ENCODE measurements around the gene ERMP1.
"Not testable (repeated sequence)": the region's sequence is repeated elsewhere in the genome, so short reads cannot be mapped to it uniquely, and the experiment has no call there.

The ERMP1 gene

GRCh38 chr9:5779705-5780218 lies 53.2 kb downstream of the ERMP1 start:
- not testable (repeated sequence) for DNase-seq (ENCODE audit: low read depth)

GRCh38 chr9:5778805-5779204 lies 54.1 kb downstream of the ERMP1 start:
- no peak for DNase-seq (ENCODE audit: low read depth)

- no peak for DNase-seq (ENCODE audit: low read depth)
Observed at GRCh38 chr9:5773324-5773999, 59.5 kb downstream of the ERMP1 start.

- DNase-seq (ENCODE audit: low read depth) = no peak
Observed at GRCh38 chr9:5767968-5768932, 64.7 kb downstream of the ERMP1 start.

DNA sequence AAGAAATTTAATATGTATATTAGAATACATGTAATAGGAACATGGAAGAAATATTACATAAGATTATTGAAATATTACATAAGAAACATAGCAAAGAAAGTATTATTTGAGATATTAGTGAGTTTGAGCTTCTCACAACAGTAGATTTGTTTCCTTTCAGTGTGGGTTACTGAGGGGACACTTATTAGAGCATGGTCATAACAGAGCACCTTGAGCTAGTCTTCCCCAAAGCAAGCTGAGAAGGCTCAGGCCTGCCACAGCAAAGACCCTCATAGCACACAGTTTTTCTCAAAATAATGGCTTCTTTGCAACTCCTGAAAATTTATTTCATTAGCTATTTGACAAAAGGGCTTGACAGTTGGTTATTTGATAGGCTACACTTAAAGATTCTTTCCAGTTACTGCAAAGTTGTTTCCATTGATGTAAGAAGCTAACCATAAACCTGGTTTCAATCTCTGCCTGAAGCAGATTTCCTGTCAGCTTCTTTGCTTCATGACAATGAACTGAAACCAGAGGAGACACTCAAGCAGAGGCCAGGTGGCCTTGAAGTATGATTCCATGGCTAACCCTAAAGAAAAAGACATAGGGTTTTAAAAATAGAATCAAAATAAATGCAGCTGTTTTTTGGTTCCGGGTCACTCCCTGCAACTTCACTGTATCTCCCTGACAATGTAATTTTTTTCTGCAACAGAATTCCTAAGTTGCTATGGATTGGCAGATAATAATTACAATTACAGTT lies 68.6 kb downstream of the ERMP1 start:
- no peak for DNase-seq (ENCODE audit: low read depth)

GRCh38 chr9:5762421-5762820 lies 70.5 kb downstream of the ERMP1 start:
- DNase-seq (ENCODE audit: low read depth) = no peak

DNA sequence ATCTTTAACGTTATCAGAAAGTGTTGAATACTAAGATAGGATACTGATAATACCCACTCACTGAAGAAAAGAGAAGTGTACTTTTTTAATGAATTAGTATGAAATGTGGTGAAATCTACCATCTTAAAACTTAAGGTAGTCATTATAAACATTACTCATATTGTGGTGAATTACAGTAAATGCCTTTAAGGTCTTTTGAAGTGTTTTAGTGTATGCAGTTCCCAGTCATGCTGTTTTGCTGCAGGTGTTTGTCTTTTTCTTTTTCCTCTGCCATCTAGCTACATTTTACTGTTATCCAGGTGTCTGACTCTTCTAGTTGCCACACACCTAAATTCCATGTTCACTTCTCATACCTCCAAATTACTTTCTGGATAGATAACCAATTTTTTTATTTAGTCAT lies 72.6 kb downstream of the ERMP1 start:
- no peak for DNase-seq (ENCODE audit: low read depth)

DNA sequence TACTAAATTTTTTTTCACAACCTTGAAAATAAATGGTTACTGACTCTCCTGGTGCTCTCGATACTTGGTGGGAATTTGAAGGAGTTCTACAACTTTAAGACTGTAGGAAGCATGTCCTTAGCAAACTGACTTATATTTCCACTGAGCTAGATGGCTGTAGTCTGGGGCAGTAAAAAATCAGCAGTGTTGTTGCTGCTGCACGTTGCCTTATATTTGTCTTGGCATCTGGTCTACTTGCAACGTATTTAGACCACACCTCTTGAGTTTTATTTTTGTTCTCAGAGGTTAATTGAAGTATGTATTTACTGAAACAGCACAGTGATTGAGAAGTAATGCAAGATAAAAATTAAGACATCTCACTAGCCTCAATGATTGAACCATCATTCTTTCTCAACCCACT lies 76.3 kb downstream of the ERMP1 start:
- no peak for DNase-seq (ENCODE audit: low read depth)

DNA sequence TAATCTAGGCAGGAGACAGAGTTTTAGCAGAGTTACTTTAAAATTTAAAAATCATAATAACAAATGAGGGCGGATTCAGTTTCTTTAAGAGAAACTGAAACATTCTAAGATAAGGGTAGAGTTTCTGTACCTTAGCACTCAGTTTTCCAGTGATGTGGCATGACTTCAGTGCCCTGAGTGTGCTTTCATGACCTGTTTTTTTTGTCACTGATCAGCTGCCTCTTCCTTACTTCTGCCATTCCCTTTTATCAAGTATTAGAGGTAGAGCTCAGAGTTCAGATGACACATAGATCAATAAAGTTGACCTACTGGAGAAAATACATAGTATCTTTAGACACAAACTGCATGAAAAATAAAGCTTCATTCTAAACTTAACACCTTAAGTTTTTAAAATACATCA lies 82.3 kb downstream of the ERMP1 start:
- no peak for DNase-seq (ENCODE audit: low read depth)

GRCh38 chr9:5749306-5749705 lies 83.6 kb downstream of the ERMP1 start:
- no peak for DNase-seq (ENCODE audit: low read depth)

DNA sequence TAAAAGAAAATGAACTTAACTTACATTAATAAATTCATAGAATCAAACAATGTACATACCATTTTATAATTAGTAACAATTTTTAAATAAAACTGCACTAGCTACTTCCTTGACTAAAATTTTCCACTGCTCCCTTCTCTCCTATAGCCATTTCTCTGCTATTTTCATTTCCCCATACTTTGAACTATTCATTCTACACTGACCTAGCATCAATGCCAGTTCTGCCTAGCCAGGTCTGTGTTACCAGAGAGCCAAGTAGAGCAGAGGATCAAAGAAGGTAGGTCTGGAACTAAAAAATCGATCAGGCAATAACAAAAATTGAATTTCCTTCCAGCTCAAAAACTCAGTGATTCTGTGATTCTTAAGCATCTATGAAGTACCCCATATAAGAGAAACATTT lies 84.5 kb downstream of the ERMP1 start:
- DNase-seq (ENCODE audit: low read depth) = no peak

DNA sequence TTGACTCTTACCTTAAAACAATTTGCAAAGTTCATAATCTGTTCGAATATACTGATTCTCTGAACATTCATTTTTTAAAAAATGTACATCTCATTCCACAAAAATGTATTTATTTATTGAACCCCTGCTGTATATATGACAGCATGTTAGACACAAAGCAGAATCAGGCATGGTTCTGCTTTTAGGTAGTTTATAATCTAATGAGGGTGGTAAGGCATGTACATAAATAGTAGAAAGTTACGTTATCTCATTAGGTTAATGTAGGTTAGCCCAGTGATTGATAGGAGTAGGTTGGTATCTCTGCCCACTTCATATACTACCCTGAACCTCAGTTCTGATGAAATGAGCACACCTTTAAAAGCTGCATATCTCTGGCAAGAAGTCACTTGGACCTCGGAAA lies 89.8 kb downstream of the ERMP1 start:
- DNase-seq (ENCODE audit: low read depth) = no peak

DNA sequence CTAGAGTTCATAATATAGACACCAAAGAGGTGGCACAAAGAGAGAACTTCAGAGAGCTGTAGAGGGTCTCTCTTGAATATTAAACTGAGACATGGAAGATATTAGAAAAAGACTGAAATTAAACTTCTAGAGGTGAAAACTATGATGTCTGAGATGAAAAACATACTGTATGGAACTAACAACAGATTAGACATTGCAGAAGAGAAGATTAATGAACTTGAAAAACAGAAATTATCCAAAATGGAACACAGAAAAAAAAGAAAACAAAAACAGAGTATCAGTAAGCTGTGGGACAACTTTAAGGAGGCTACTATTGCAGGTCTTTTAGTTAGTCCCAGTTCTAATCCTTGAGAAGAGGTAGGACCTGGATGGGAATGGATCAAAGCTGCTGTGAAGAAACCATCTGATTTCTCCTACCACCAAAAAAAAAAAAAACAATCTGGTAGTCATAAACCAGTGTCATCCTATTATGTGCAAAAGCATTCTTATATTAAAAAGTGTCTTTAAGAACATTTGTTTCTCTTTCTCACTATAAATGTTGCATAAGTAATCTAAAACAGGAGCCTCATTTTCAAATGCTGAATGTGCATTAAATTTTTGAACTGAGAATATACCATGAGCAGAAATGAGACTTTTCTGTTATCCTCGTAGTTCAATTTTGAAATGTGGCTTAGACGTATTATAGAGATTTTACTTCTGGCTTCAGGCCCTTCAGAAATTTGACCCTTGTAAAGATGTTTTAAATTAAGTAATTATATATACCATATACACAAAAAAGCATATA lies 96.2 kb downstream of the ERMP1 start:
- DNase-seq (ENCODE audit: low read depth) = no peak

GRCh38 chr9:5735072-5735471 lies 97.8 kb downstream of the ERMP1 start:
- DNase-seq (ENCODE audit: low read depth) = no peak
